ENCODE data around the gene SGPP2. TPM values are rescaled to one million over a fixed set of nuclear protein-coding genes. Genes with fewer than 3 reads are reported as not detected.

Gene SGPP2
- total and polyA plus RNA-seq, 8 donors, result 0.80 to 10.4 (median 3.6) TPM

DNA sequence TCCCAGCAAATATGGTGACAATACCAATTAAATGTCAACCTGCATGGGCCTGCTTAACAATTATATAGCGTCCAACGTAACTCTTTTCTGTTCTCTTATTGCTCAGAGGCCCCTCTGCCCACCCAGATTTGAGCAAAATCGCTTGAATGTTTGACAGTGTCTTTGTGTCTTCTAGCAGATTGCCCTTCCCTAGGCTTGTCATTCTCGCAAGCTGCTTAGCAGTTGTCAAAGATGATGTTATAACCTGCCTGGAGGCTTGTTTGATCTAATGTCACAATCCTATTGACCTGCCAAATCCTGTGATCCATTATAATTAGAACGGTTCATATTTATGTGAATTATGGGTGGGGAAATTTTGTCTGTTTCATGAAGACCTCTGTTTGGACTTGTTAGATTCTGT is 122.7 kb downstream of the SGPP2 start:
- H3K27ac ChIP-seq, result no peak overlapping the region
- no peak for FAIRE-seq

DNA sequence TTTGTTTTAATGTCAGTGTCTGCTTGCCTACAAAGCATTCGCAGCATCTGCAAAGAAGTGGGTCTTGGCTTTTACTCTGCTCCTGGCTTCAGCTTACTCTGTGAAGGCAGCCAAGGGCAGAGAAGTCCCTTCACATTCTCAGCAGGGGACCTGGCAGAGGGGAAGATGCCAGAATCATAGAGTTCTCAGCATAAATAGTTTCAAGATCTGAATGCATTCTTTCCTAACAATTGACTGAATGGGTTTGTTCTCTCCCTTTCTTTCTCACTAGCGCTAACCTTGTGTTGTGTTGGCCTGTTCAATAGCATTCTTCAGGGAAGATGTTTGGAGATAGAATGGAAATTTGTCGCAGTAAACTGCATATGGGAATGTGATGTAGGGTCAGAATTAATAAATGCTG is 124.6 kb downstream of the SGPP2 start:
- Histone ChIP-seq H3K4me3 (no peak overlapping the region), H3K27ac (no peak overlapping the region), H3K4me1 (no peaks in the 10 kb centered on the region), H3K36me3 (no peaks in the 10 kb centered on the region), H3K9me3 (no peaks in the 10 kb centered on the region), H3K27me3 (peaks cover 0 to 5% (median 0%) of the 10 kb centered on the region in 4 donors)
- intact Hi-C loops (cut with DNase I), result no loop called here
- TF ChIP-seq, protein P1, sequence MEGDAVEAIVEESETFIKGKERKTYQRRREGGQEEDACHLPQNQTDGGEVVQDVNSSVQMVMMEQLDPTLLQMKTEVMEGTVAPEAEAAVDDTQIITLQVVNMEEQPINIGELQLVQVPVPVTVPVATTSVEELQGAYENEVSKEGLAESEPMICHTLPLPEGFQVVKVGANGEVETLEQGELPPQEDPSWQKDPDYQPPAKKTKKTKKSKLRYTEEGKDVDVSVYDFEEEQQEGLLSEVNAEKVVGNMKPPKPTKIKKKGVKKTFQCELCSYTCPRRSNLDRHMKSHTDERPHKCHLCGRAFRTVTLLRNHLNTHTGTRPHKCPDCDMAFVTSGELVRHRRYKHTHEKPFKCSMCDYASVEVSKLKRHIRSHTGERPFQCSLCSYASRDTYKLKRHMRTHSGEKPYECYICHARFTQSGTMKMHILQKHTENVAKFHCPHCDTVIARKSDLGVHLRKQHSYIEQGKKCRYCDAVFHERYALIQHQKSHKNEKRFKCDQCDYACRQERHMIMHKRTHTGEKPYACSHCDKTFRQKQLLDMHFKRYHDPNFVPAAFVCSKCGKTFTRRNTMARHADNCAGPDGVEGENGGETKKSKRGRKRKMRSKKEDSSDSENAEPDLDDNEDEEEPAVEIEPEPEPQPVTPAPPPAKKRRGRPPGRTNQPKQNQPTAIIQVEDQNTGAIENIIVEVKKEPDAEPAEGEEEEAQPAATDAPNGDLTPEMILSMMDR (IDR thresholded peaks at IDR 0.05), result no peak
- ATAC-seq, result no peak
- no peak for FAIRE-seq
- 73 to 87% methylated on average over 3 of the region's 3 CpGs for WGBS, 2 donors
- no peak for DNase-seq

More for the DNA sequence above, 122.7 kb downstream of the SGPP2 start:
- no peaks in the 10 kb centered on the region for H3K4me1 ChIP-seq
- no peaks in the 10 kb centered on the region for H3K36me3 ChIP-seq
- H3K27me3 ChIP-seq, result peaks cover 0 to 5% (median 0%) of the 10 kb centered on the region in 4 donors
- no peak overlapping the region for H3K4me3 ChIP-seq
- TF ChIP-seq, protein P1 (IDR thresholded peaks at IDR 0.05), result no peak
- intact Hi-C loops (cut with DNase I), result no loop called here
- ATAC-seq (no peak), DNase-seq (no peak)
- WGBS, 2 donors, result 72 to 76% methylated on average over 5 of the region's 5 CpGs
- H3K9me3 ChIP-seq, result no peaks in the 10 kb centered on the region

DNA sequence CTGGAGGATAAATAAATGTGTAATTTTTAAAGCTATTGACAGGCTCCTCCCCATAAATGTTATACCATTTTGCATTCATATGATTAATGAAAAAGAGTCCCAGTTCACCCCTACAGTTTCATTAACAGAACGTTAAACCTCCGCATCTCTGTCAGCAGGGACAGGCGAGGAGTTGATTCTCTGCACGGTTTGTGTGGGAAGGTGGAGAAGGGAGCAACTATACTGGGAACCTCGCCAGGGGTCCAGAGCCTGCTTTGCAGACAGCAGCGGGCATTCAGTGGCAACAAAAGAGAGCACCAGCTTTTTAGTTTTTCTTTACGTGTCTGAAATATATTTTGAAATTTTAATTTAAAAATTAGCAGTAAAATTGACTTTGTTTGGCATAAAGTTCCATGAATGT is 130.2 kb downstream of the SGPP2 start:
- no peak for DNase-seq
- Histone ChIP-seq H3K27ac (no peak overlapping the region), H3K4me1 (no peaks in the 10 kb centered on the region), H3K27me3 (peaks cover 0 to 5% (median 0%) of the 10 kb centered on the region in 4 donors), H3K4me3 (no peak overlapping the region), H3K36me3 (no peaks in the 10 kb centered on the region), H3K9me3 (no peaks in the 10 kb centered on the region)
- FAIRE-seq, result no peak
- ATAC-seq, result no peak
- intact Hi-C loops (cut with DNase I), result no loop called here
- 33 to 40% methylated on average over 7 of the region's 7 CpGs for WGBS, 2 donors
- TF ChIP-seq, protein P1 (IDR thresholded peaks at IDR 0.05), result no peak

DNA sequence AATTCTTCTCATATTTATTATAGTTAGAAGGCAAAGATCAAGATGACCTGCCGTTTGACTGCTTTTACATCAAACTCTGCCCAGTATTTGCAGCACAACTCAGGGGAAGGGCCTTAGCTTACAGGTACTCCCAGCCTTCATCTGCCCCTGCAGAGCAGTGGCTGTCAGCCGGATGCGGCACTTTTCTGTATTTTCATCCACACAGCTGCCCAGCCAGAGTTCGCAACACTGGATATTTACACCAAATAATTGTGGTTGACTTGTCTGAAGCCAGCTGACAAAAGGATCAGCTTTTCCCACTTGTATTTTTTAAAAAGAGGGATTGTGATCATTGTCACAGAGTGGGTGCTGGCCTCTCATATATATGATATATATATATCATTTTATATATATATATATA is 136.8 kb downstream of the SGPP2 start:
- Histone ChIP-seq H3K27ac (no peak overlapping the region), H3K9me3 (no peaks in the 10 kb centered on the region), H3K4me3 (no peak overlapping the region), H3K4me1 (no peaks in the 10 kb centered on the region), H3K27me3 (no peaks in the 10 kb centered on the region), H3K36me3 (no peaks in the 10 kb centered on the region)
- 89 to 94% methylated on average over 4 of the region's 4 CpGs for WGBS, 2 donors
- DNase-seq (no peak), FAIRE-seq (no peak), ATAC-seq (no peak)
- intact Hi-C loops (cut with DNase I), result loop anchor here in 1 of 3 donors (10.0 kb wide), 1 partner anchor 246 kb away; no protein-coding TSS in a partner anchor
- TF ChIP-seq, protein P1 (IDR thresholded peaks at IDR 0.05), result no peak

DNA sequence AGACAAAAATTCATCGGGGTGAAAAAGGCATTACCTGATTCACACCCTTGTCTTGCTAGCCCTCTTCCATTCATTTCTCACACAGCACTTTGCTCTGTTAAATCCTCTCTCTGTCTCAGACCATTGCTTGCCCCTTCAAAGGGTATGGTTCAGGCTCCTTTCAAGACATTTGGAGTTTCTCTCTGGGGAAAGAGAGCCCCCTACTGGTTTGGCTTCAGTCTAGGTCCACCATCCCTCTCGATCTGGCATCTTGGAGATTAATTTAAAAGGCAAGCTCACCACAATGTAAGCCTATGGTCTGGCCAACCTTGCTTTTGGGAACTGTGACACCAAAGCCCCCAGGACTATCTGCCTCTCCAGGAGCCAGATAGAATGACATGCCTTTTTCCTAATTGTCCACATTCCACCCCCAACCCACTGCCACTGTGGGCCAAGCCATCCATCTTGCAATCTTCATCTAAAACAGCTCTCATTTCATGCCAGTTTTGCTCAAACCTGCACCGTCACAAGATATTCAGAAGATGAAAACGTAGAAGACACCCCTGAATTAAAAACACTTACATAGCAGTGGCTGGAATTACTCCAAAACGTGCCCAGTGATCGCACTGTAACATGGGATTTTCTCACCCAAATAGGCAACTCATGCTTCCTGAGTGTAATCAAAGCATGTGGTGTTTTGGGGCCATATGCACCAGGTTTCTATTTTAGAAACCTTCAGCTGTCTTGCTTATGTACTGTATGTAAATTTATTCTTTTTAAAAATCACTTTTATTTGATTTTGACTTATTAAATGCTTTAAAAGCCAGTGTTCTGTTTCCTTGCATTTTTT is 137.7 kb downstream of the SGPP2 start:
- FAIRE-seq, result no peak
- WGBS, 2 donors, result 53 to 60% methylated on average over 6 of the region's 6 CpGs
- peaks cover 0 to 3% (median 0%) of the 10 kb centered on the region in 3 donors for H3K36me3 ChIP-seq
- H3K27me3 ChIP-seq, result no peaks in the 10 kb centered on the region
- TF ChIP-seq, protein P1 (IDR thresholded peaks at IDR 0.05), result peak in 3 of 4 donors; percentile 11 to 44 (median 42)
- peak; percentile 38 to 83 (median 79) for ATAC-seq
- no peaks in the 10 kb centered on the region for H3K9me3 ChIP-seq
- H3K27ac ChIP-seq, result no peak overlapping the region
- no peaks in the 10 kb centered on the region for H3K4me1 ChIP-seq
- intact Hi-C loops (cut with DNase I), result loop anchor here in 1 of 3 donors (10.0 kb wide), 1 partner anchor 247 kb away; no protein-coding TSS in a partner anchor
- peak in 3 of 6 donors; percentile 13 to 29 (median 28) for DNase-seq
- no peak overlapping the region for H3K4me3 ChIP-seq

All from pancreas (tissue), 10 donors.